GM12878 (cell line): Measurements from ENCODE around the gene TREM1. TPM values are rescaled to one million over a fixed set of nuclear protein-coding genes. Genes with fewer than 3 reads are reported as not detected.

Experiments
- ATAC-seq: fragments of 200-7000 bp; cut with Tn5 transposase; 3 replicates; pipeline ENCODE4 v1.9.1; 2020; ENCODE audit warnings: mild to moderate bottlenecking, moderate library complexity
- BruUV-seq: library from RNA; stranded (reverse); fragments of 400-500 nt; replicated peaks from 2 replicates; lab custom pipeline; 2021; lab: Mats Ljungman, UMichigan
- CTCF ChIA-PET: fragments of 300-600 bp; sonication (Branson Sonifier 250); formaldehyde crosslinking; extraction: SDS; loops from one replicate; lab custom pipeline; 2021; ENCODE audit warnings: inconsistent platforms; lab: Yijun Ruan, JAX
- POLR2A ChIA-PET: fragments of 350-600 bp; formaldehyde crosslinking; extraction: SDS; loops from one replicate; lab custom pipeline; 2021; ENCODE audit warnings: inconsistent platforms; lab: Charles Lee
- RAD21 ChIA-PET: fragments of 300-600 bp; sonication (Branson Sonifier 250); formaldehyde crosslinking; loops from one replicate; lab custom pipeline; 2023; ENCODE audit warnings: antibody characterized with exemption; ENCODE audit not compliant: unreplicated experiment; lab: Charles Lee
- SMC1A ChIA-PET: fragments of 300-600 bp; sonication (Branson Sonifier 250); formaldehyde crosslinking; loops from one replicate; lab custom pipeline; 2023; ENCODE audit not compliant: unreplicated experiment, uncharacterized antibody; lab: Charles Lee
- DNase-seq: peaks from one replicate; pipeline ENCODE4 v3.0.0-alpha.2; 2011; ENCODE audit warnings: low read depth, low spot score
- FAIRE-seq: peaks from 3 replicates; lab custom pipeline; 2011; peaks lifted over from hg19 to GRCh38; lab: Jason Lieb, UNC
- H2AFZ ChIP-seq: 2 replicates; pipeline ENCODE4 v1.6.0; 2011; ENCODE audit warnings: low read depth, low read length, control low read depth; ENCODE audit not compliant: control insufficient read depth
- H3K27ac ChIP-seq: 2 replicates; pipeline ENCODE4 v1.5.1; 2011; ENCODE audit warnings: control low read depth; ENCODE audit not compliant: control insufficient read depth, insufficient read depth
- H3K27me3 ChIP-seq, 2 experiments: replicated peaks in 1 of 2; 2 replicates each; pipeline versions ENCODE4 v1.6.0 to v1.6.1; 2011; ENCODE audit warnings: low read length in 1 of 2; ENCODE audit not compliant: control insufficient read depth in 2 of 2, insufficient read depth in 2 of 2
- H3K36me3 ChIP-seq, 2 experiments: 2 replicates each; pipeline ENCODE4 v1.5.1; 2011; ENCODE audit warnings: low read length in 1 of 2; ENCODE audit not compliant: control insufficient read depth in 2 of 2, insufficient read depth in 2 of 2
- H3K4me1 ChIP-seq: 2 replicates; pipeline ENCODE4 v1.6.1; 2011; ENCODE audit warnings: mild to moderate bottlenecking, low read length, moderate library complexity, mixed read lengths; ENCODE audit not compliant: control insufficient read depth, insufficient read depth
- H3K4me2 ChIP-seq: 2 replicates; pipeline ENCODE4 v1.6.0; 2011; ENCODE audit warnings: control low read depth; ENCODE audit not compliant: control insufficient read depth, insufficient read depth
- H3K4me3 ChIP-seq: fragments of 200-600 bp; sonication (generic); 2 replicates; pipeline ENCODE4 v1.5.1; 2016
- H3K79me2 ChIP-seq: 2 replicates; pipeline ENCODE4 v1.6.0; 2011; ENCODE audit warnings: low read length; ENCODE audit not compliant: control insufficient read depth, insufficient read depth
- H3K9ac ChIP-seq: 2 replicates; pipeline ENCODE4 v1.8.0; 2011; ENCODE audit warnings: low read length, control low read depth, mixed read lengths; ENCODE audit not compliant: control insufficient read depth, insufficient read depth
- H3K9me3 ChIP-seq: replicated peaks from 3 replicates; pipeline ENCODE4 v1.5.1; 2011; ENCODE audit warnings: mild to moderate bottlenecking, low read length; ENCODE audit not compliant: control insufficient read depth, insufficient read depth
- H4K20me1 ChIP-seq: 2 replicates; pipeline ENCODE4 v1.6.0; 2011; ENCODE audit not compliant: control insufficient read depth, insufficient read depth
- BHLHE40 ChIP-seq, 2 experiments: fragments of 450-650 bp in 1 of 2; IDR thresholded peaks; 2 replicates each; pipeline ENCODE4 v1.6.1; 2011 to 2017; ENCODE audit warnings: low read depth in 2 of 2, borderline replicate concordance in 1 of 2, improper control_type of control experiment in 1 of 2, low read length in 1 of 2, mild to moderate bottlenecking in 1 of 2
- DPF2 ChIP-seq: fragments of 450-650 bp; IDR thresholded peaks from 2 replicates; pipeline ENCODE4 v1.6.1; 2017; ENCODE audit warnings: mild to moderate bottlenecking
- EED ChIP-seq: sonication (generic); IDR thresholded peaks from 2 replicates; pipeline ENCODE4 v1.6.1; 2016; ENCODE audit warnings: antibody characterized with exemption, low read depth
- ESRRA ChIP-seq: IDR thresholded peaks from 2 replicates; pipeline ENCODE4 v1.6.1; 2012; ENCODE audit warnings: mild to moderate bottlenecking, low read length, improper control_type of control experiment
- IRF3 ChIP-seq: fragments of 450-650 bp; IDR thresholded peaks from 2 replicates; pipeline ENCODE4 v1.6.1; 2014; ENCODE audit warnings: mild to moderate bottlenecking
- JUNB ChIP-seq: IDR thresholded peaks from 2 replicates; pipeline ENCODE4 v1.6.1; 2016; ENCODE audit warnings: antibody characterized with exemption, mild to moderate bottlenecking
- MEF2A ChIP-seq: IDR thresholded peaks from 2 replicates; pipeline ENCODE4 v1.6.1; 2011; ENCODE audit warnings: low read depth, mild to moderate bottlenecking, low read length, moderate library complexity; ENCODE audit not compliant: insufficient read depth
- MEF2B ChIP-seq: fragments of 450-650 bp; IDR thresholded peaks from 2 replicates; pipeline ENCODE4 v1.6.1; 2018; ENCODE audit warnings: mild to moderate bottlenecking, moderate library complexity; ENCODE audit not compliant: partially characterized antibody, poor library complexity, severe bottlenecking
- NFIC ChIP-seq: IDR thresholded peaks from 2 replicates; pipeline ENCODE4 v1.6.1; 2012; ENCODE audit warnings: low read depth, mild to moderate bottlenecking, inconsistent platforms, low read length, moderate library complexity
- NRF1 ChIP-seq: conservative IDR thresholded peaks from 2 replicates; pipeline ENCODE4 v1.6.1; 2011; ENCODE audit warnings: mild to moderate bottlenecking, low read depth, low read length, improper control_type of control experiment
- RB1 ChIP-seq: fragments of 450-650 bp; formaldehyde crosslinking; IDR thresholded peaks from 2 replicates; pipeline ENCODE4 v1.6.1; 2017; ENCODE audit warnings: mild to moderate bottlenecking, borderline replicate concordance
- REST ChIP-seq: IDR thresholded peaks from 2 replicates; pipeline ENCODE4 v1.6.1; 2012; ENCODE audit warnings: mild to moderate bottlenecking, low read depth, low read length
- RUNX3 ChIP-seq: IDR thresholded peaks from 2 replicates; pipeline ENCODE4 v1.6.1; 2012; ENCODE audit warnings: low read length, inconsistent platforms
- TCF12 ChIP-seq: IDR thresholded peaks from 2 replicates; pipeline ENCODE4 v1.6.1; 2011; ENCODE audit warnings: low read depth, mild to moderate bottlenecking, low read length
- WGBS: methylation state at CpG from one replicate; pipeline ENCODE4 v1.1.6; 2016; ENCODE audit warnings: low lambda C conversion rate; ENCODE audit not compliant: insufficient replicate concordance, insufficient coverage; ENCODE audit errors: missing lambda C conversion rate; 5-methylcytosine and 5-hydroxymethylcytosine counted together
- in situ Hi-C: fragments of 300-500 bp; cut with MboI; formaldehyde crosslinking; loops from 9 replicates; pipeline ENCODE4 v1.14.3; 2018; ENCODE audit warnings: mixed read lengths
- intact Hi-C: fragments of 100-400 bp; cut with micrococcal nuclease; formaldehyde crosslinking; loops from one replicate; pipeline ENCODE4 v1.14.2; 2022; ENCODE audit not compliant: unreplicated experiment
- polyA plus RNA-seq, 11 experiments: library from polyadenylated mRNA; depleted of rRNA in 4 of 11; unstranded in 6 of 11; stranded (reverse) in 5 of 11; fragments of >200 nt; fragmentation: Nextera tagmentation in 4 of 11; fragmentation: Illumina TruSeq in 1 of 11; extraction: Ambion mirVana in 4 of 11; extraction: Trizol in 1 of 11; gene quantifications; 1 replicate in 1 of 11; 2 replicates in 10 of 11; pipeline versions ENCODE4 v1.2.1 to v1.2.3, GENCODE V29; 2011 to 2016; ENCODE audit warnings: inconsistent platforms in 2 of 11, missing spikeins in 2 of 11, low read depth in 1 of 11
- total RNA-seq, 4 experiments: library from RNA; depleted of rRNA in 3 of 4; stranded (reverse); fragments of >200 nt in 3 of 4; fragmentation: Illumina TruSeq in 1 of 4; extraction: Trizol in 1 of 4; gene quantifications; 2 replicates each; pipeline versions ENCODE4 v1.2.1 to v1.2.3, GENCODE V29; 2013 to 2021

TREM1 gene
- total and polyA plus RNA-seq, 10 of the 15 experiments (the other 5 are each of a cell fraction or from before 2014, with no cell fraction given) = 0.09 to 2.6 (median 0.28) TPM; not detected in 2

GRCh38 chr6:41256383-41256782 is 30.1 kb downstream of the TREM1 start:
- peak; percentile 68 for ATAC-seq
- Histone ChIP-seq H3K36me3 (no peaks in the 10 kb centered on the region), H3K4me1 (peaks cover 19% of the 10 kb centered on the region), H3K4me3 (no peak overlapping the region), H4K20me1 (no peaks in the 10 kb centered on the region), H3K9ac (no peak overlapping the region), H3K79me2 (no peaks in the 10 kb centered on the region), H3K27ac (no peak overlapping the region), H3K9me3 (peaks cover 3% of the 10 kb centered on the region; the same call in 2 of the 3 replicates), H3K27me3 (no peaks in the 10 kb centered on the region), H2AFZ (no peak overlapping the region), H3K4me2 (peak overlapping the region; percentile 72)
- TF ChIP-seq TCF12 = 0 out of 2 replicates have a peak, but pooled peaks have one; percentile 35
- TF ChIP-seq IRF3 = no peak
- no peak for TF ChIP-seq JUNB
- peak; percentile 50 for TF ChIP-seq MEF2B
- TF ChIP-seq DPF2 = no peak
- peak; percentile 78 for TF ChIP-seq MEF2A
- 0 out of 2 replicates have a peak, but pooled peaks have one; percentile 27 for TF ChIP-seq NFIC
- TF ChIP-seq BHLHE40 (IDR thresholded peaks at IDR 0.05; ENCODE audit: borderline replicate concordance in 1 of 2, low read depth in 2 of 2, low read length in 1 of 2) = no peak
- TF ChIP-seq RUNX3 = peak; percentile 82
- no peak for TF ChIP-seq REST
- TF ChIP-seq EED = no peak
- TF ChIP-seq ESRRA = no peak
- no peak for TF ChIP-seq RB1
- TF ChIP-seq NRF1 = no peak
- ChIA-PET POLR2A (interaction anchor here (0.6 kb wide), 3 partner anchors 15 to 173 kb away, joined by 3 to 4 read pairs (median 4); partner anchors contain the start of gene TREML4), SMC1A (no interaction called here), CTCF (interaction anchor here (1.4 kb wide), 1 partner anchor 73 kb away, joined by 3 read pairs; no protein-coding TSS in a partner anchor), RAD21 (interaction anchor here (1.2 kb wide), 1 partner anchor 35 kb away, joined by 4 read pairs; no protein-coding TSS in a partner anchor)
- FAIRE-seq = peak; percentile 76
- no TSS peak for BruUV-seq
- DNase-seq = peak; percentile 51
- in situ Hi-C loops = no loop called here
- 0% methylated on average over 1 of the region's 1 CpG for WGBS
- intact Hi-C loops = no loop called here
